ENCODE results near the gene PRRT4.

The PRRT4 gene

DNA sequence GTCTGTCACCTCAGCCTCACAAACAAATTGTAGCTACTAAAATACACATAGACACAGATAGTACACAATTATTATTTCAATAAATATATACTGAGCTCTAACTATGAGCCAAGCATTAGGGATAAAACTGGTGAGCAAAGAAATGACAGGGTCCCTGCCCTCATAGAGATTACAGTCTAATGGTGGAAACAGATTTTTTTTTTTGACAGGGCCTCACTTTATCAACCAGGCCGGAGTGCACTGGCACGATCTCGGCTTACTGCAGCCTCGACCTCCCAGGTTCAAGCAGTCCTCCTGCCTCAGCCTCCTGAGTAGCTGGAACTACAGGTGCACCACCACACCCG lies 17.1 kb downstream of the PRRT4 start:
- DNase-seq (ENCODE audit: low spot score) = no peak

GRCh38 chr7:128343554-128344430 lies 17.7 kb downstream of the PRRT4 start, which contains the start of gene RBM28:
TSS of gene RBM28 (minus strand) at chr7:128343908. CDS start at chr7:128343793, 115 bp downstream.
- DNase-seq (ENCODE audit: low spot score) = peak; percentile 92

GRCh38 chr7:128341733-128342132 lies 19.8 kb downstream of the PRRT4 start:
- no peak for DNase-seq (ENCODE audit: low spot score)

GRCh38 chr7:128335730-128336129 lies 25.8 kb downstream of the PRRT4 start:
- no peak for DNase-seq (ENCODE audit: low spot score)

- DNase-seq (ENCODE audit: low spot score) = no peak
Measured at GRCh38 chr7:128324368-128324680, 37.2 kb downstream of the PRRT4 start.

DNA sequence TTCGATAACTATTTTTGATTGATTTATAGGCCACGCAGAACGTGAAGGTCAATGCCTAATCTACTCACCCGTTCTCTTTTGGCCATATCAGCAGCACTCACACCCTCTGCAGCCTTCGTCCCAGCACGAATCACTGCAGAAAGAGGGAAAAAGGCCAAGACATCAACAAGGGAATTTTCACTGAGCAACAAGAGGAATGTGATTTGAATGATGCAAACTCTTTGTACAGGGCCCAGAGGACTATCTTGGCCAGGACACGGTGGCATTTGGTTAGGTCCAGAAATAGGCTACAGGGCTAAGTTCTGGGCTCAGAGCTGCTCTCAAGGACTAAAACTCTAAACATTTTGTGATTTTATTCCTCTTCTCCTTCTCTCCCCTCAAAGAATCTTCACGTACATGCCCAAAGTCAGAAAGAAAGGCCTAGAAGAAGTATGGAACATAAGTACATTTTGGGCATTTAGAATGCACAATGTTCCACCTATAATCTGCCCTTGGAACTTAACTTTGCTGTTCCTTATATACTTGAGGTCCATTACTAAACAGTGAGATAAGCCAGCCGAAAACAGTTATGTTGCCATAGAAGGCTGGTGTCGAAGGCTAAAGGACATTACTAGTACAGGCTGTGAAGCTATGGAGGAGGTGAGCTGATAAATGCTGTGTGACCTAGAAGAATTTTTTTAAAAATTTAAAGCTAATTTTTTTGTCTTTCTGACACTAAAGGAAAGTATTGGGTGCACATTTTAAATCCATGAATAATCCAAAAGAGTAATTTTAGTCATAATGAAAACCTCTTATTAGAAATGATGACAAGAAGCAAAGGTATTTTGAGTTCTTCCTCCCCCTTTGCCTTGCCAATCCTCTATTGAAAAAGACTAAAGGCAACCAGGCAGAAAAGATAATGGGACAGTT lies 37.8 kb downstream of the PRRT4 start:
- no peak for DNase-seq (ENCODE audit: low spot score)

GRCh38 chr7:128323040-128323439 lies 38.5 kb downstream of the PRRT4 start:
- DNase-seq (ENCODE audit: low spot score) = no peak

GRCh38 chr7:128322040-128322643 lies 39.3 kb downstream of the PRRT4 start:
- DNase-seq (ENCODE audit: low spot score) = peak; percentile 57

DNA sequence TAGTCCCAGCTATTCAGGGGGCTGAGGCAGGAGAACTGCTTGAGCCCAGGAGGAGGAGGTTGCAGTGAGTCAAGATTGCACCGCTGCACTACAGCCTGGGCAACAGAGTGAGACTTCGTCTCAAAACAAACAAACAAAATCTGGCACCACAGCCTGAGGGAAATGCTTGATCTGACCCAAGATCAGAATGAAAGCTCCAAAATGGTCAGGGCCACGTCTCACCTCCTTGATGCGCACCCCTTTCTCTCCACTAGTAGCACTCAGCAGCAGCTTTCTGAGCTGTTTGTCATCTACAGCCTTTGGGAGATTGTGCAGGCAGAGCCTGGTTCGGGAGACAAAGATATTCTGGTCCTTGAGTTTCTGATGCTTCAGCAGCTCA lies 40.5 kb downstream of the PRRT4 start:
- no peak for DNase-seq (ENCODE audit: low spot score)

- no peak for DNase-seq (ENCODE audit: low spot score)
Measured at GRCh38 chr7:128318691-128319090, 42.8 kb downstream of the PRRT4 start.

DNA sequence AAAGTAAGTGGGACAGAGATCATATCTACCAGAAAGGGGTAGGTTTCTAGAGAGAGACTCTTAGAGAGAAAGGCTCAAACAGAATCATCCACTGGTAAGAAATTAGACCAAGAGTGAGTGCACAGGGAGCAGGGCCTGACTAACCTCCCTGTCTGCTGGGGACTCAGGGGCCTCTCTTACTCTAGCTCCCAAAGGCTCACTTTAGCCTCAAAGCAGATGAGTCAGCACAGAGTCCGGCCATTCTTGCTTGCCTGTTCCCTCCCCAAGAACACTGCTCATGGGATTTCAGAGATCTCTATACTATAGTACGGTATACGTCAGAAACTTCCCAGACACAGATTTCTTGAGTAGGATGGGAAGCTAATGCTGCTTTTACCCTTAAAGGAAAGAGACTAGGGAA lies 50.5 kb downstream of the PRRT4 start:
- DNase-seq (ENCODE audit: low spot score) = no peak

DNA sequence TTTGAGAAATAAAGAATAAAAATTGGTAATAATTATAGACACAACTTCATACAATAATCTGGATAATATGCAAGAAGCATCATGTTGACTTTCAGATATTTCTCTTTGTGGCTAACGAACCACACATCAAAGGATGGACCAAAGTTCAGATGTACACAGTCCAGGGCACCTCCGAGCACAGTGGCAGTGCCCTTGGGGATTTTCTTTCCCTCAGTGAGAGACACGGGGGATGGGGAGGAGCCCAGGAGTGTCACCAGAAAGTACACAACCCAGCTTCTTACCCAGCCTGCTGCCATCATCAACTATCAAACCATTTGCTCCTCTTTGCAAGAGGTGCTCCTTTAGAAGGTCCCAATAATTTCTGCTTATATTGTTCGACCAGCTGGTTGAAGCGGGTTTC lies 51.0 kb downstream of the PRRT4 start:
- DNase-seq (ENCODE audit: low spot score) = no peak

GRCh38 chr7:128309976-128310375 lies 51.5 kb downstream of the PRRT4 start:
- DNase-seq (ENCODE audit: low spot score) = no peak

DNA sequence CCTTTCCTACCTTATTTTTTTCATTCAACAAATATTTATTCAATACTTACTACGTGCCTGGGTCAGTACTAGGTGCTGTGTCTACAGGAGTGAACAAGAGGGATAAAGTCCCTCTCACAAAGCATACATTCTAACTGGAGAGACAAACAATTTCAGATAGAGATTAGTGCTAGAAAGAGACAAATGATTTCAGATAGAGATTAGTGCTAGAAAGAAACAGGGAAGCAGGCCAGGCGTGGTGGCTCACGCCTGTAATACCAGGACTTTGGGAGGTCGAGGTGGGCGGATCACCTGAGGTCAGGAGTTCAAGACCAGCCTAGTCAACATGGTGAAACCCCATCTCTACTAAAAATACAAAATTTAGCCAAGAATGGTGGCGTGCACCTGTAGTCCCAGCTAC lies 52.4 kb downstream of the PRRT4 start:
- no peak for DNase-seq (ENCODE audit: low spot score)

GRCh38 chr7:128307061-128307460 lies 54.4 kb downstream of the PRRT4 start:
- DNase-seq (ENCODE audit: low spot score) = no peak

- DNase-seq (ENCODE audit: low spot score) = no peak
Measured at GRCh38 chr7:128304212-128304611, 57.3 kb downstream of the PRRT4 start.

GRCh38 chr7:128303643-128304042 lies 57.8 kb downstream of the PRRT4 start:
- no peak for DNase-seq (ENCODE audit: low spot score)

- DNase-seq (ENCODE audit: low spot score) = no peak
Measured at GRCh38 chr7:128303133-128303532, 58.4 kb downstream of the PRRT4 start.

- DNase-seq (ENCODE audit: low spot score) = no peak
Measured at GRCh38 chr7:128302139-128302538, 59.4 kb downstream of the PRRT4 start.

Data from D341Med (cell line).